A549 (cell line): ENCODE data around the gene CPEB4.

ENCODE experiments used
- BCL3 ChIP-seq: fragments of >200 bp; sonication (Bioruptor Twin); formaldehyde crosslinking; IDR thresholded peaks from 3 replicates; pipeline ENCODE4 v1.6.1; 2016
- E2F6 ChIP-seq: IDR thresholded peaks from 2 replicates; pipeline ENCODE4 v1.6.1; 2012; ENCODE audit warnings: low read depth, borderline replicate concordance
- EP300 ChIP-seq, 2 experiments: fragments of >200 bp; sonication (Bioruptor Twin); formaldehyde crosslinking; IDR thresholded peaks; 2 replicates in 1 of 2; 3 replicates in 1 of 2; pipeline ENCODE4 v1.6.1; 2016 to 2017
- HEYL ChIP-seq: fragments of 250-450 bp; sonication (Bioruptor Pico); IDR thresholded peaks from 2 replicates; pipeline ENCODE4 v1.8.0; 2021; ENCODE audit warnings: mild to moderate bottlenecking, moderate library complexity
- JUNB ChIP-seq: fragments of >200 bp; sonication (Bioruptor Twin); formaldehyde crosslinking; IDR thresholded peaks from 2 replicates; pipeline ENCODE4 v1.6.1; 2016
- KDM5A ChIP-seq: fragments of 200-600 bp; sonication (generic); IDR thresholded peaks from 2 replicates; pipeline ENCODE4 v1.6.1; 2016; ENCODE audit warnings: antibody characterized with exemption, mild to moderate bottlenecking
- POLR2A ChIP-seq: IDR thresholded peaks from 2 replicates; pipeline ENCODE4 v1.6.1; 2012; ENCODE audit warnings: mild to moderate bottlenecking, low read length
- RNF2 ChIP-seq: fragments of 200-600 bp; sonication (generic); IDR thresholded peaks from 2 replicates; pipeline ENCODE4 v1.6.1; 2016; ENCODE audit warnings: low read depth, mild to moderate bottlenecking, antibody characterized with exemption, moderate library complexity, borderline replicate concordance
- TF ChIP-seq, protein P1 (sequence below): fragments of >200 bp; sonication (Bioruptor Twin); formaldehyde crosslinking; IDR thresholded peaks from 3 replicates; pipeline ENCODE4 v1.5.1; 2016

GRCh38 chr5:173858670-173859407, 29.3 kb upstream of the CPEB4 start:
- TF ChIP-seq, protein P1, sequence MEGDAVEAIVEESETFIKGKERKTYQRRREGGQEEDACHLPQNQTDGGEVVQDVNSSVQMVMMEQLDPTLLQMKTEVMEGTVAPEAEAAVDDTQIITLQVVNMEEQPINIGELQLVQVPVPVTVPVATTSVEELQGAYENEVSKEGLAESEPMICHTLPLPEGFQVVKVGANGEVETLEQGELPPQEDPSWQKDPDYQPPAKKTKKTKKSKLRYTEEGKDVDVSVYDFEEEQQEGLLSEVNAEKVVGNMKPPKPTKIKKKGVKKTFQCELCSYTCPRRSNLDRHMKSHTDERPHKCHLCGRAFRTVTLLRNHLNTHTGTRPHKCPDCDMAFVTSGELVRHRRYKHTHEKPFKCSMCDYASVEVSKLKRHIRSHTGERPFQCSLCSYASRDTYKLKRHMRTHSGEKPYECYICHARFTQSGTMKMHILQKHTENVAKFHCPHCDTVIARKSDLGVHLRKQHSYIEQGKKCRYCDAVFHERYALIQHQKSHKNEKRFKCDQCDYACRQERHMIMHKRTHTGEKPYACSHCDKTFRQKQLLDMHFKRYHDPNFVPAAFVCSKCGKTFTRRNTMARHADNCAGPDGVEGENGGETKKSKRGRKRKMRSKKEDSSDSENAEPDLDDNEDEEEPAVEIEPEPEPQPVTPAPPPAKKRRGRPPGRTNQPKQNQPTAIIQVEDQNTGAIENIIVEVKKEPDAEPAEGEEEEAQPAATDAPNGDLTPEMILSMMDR: no peak
- TF ChIP-seq BCL3 (no peak), E2F6 (no peak), POLR2A (no peak), EP300 (IDR thresholded peaks at IDR 0.05) (no peak), HEYL (CRISPR knock-in tag) (no peak), RNF2 (no peak), KDM5A (no peak), JUNB (no peak)
